Sigmoid colon (tissue), 7 donors: ENCODE measurements around the gene IL11. TPM values are rescaled to one million over a fixed set of nuclear protein-coding genes. Genes with fewer than 3 reads are reported as not detected.

ENCODE experiments used
- DNase-seq: peaks from one replicate; pipeline ENCODE4 v3.0.0-alpha.2; 2019
- H3K27ac ChIP-seq, 4 donors: fragments of 200-600 bp; sonication (generic); one replicate each; pipeline ENCODE4 v1.5.1; 2016 to 2019; ENCODE audit warnings: mild to moderate bottlenecking in 1 of 4
- H3K27me3 ChIP-seq, 3 donors: fragments of 200-600 bp; sonication (generic); one replicate each; pipeline ENCODE4 v1.5.1; 2019; ENCODE audit warnings: mild to moderate bottlenecking in 1 of 3
- H3K36me3 ChIP-seq, 4 donors: fragments of 200-600 bp; sonication (generic); one replicate each; pipeline ENCODE4 v1.5.1; 2016 to 2019
- H3K4me1 ChIP-seq, 4 donors: fragments of 200-600 bp; sonication (generic); one replicate each; pipeline ENCODE4 v1.5.1; 2017 to 2019
- H3K4me3 ChIP-seq, 4 donors: fragments of 200-600 bp; sonication (generic); one replicate each; pipeline ENCODE4 v1.5.1; 2017 to 2019; ENCODE audit warnings: mild to moderate bottlenecking in 2 of 4, moderate library complexity in 1 of 4
- H3K9me3 ChIP-seq, 4 donors: fragments of 200-600 bp in 3 of 4; sonication (generic) in 3 of 4; one replicate each; pipeline versions ENCODE4 v1.5.1 to v1.6.1; 2013 to 2019
- EP300 ChIP-seq, 4 donors: sonication (generic); formaldehyde crosslinking; IDR thresholded peaks; one replicate each; pipeline ENCODE4 v1.6.1; 2017; ENCODE audit warnings: antibody characterized with exemption in 4 of 4
- POLR2A ChIP-seq, 2 donors: fragments of 450-650 bp; IDR thresholded peaks; one replicate each; pipeline ENCODE4 v1.6.1; 2016; ENCODE audit warnings: antibody characterized with exemption in 2 of 2, mild to moderate bottlenecking in 2 of 2, moderate library complexity in 2 of 2
- POLR2AphosphoS5 ChIP-seq, 4 donors: sonication (generic); formaldehyde crosslinking; IDR thresholded peaks; one replicate each; pipeline ENCODE4 v1.6.1; 2017; ENCODE audit warnings: antibody characterized with exemption in 4 of 4
- WGBS, 2 donors: extraction: QIAGEN DNeasy Blood & Tissue Kit; methylation state at CpG; one replicate each; pipeline ENCODE4 v1.1.7; 2013; 5-methylcytosine and 5-hydroxymethylcytosine counted together
- intact Hi-C: fragments of 100-400 bp; cut with DNase I; formaldehyde crosslinking; loops from one replicate; pipeline ENCODE4 v1.15.1; 2023
- polyA plus RNA-seq, 3 donors: library from polyadenylated mRNA; stranded (reverse); fragments of 200-250 nt; gene quantifications; one replicate each; pipeline ENCODE4 v1.2.3, GENCODE V29; 2013
- total RNA-seq, 4 donors: library from RNA; depleted of rRNA; stranded (reverse); fragments of >200 nt; gene quantifications; one replicate each; pipeline ENCODE4 v1.1.0, GENCODE V29; 2016
- TF ChIP-seq, protein P1 (sequence below), 4 experiments: fragments of 450-650 bp in 3 of 4; fragments of 200-600 bp in 1 of 4; IDR thresholded peaks; one replicate each; pipeline ENCODE4 v1.5.1; 2016 to 2019; ENCODE audit warnings: antibody characterized with exemption in 4 of 4, mild to moderate bottlenecking in 3 of 4, moderate library complexity in 2 of 4
- donor health status: healthy with polysubstance abuse.
- donor health status: Bipolar disorder and iron deficiency.
- donor health status: healthy.

The IL11 gene
- total and polyA plus RNA-seq, 7 donors = 0.74 to 4.4 (median 0.81) TPM; not detected in 4

DNA sequence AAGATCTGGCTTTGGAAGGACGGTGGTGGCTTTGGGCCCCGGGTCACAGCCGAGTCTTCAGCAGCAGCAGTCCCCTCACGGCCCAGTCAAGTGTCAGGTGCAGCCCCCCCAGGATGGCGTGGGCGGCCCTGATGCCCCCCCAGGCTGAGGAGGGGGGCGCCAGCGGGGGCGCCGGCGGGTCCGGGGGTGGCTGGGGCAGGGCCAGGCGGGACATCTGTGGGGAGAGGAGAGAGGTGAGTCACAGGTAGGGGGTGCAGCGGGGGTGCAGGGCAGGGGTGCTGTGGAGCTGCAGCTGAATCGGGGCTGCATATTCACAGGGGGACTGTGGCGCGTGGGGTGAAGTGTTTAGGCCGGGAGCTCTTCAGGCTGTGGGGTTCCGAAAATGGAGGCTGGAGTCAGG is 4.3 kb downstream of the IL11 start:
- 74 to 76% methylated on average over 19 of the region's 19 CpGs for WGBS, 2 donors
- H3K27me3 ChIP-seq = peaks cover 28 to 45% (median 32%) of the 10 kb centered on the region in 3 donors
- H3K27ac ChIP-seq = no peak overlapping the region
- H3K4me1 ChIP-seq = peaks cover 0 to 20% (median 17%) of the 10 kb centered on the region in 4 donors
- H3K36me3 ChIP-seq = no peaks in the 10 kb centered on the region
- TF ChIP-seq EP300 (IDR thresholded peaks at IDR 0.05) (no peak), POLR2A (IDR thresholded peaks at IDR 0.05) (no peak), POLR2AphosphoS5 (IDR thresholded peaks at IDR 0.05) (no peak)
- TF ChIP-seq, protein P1, sequence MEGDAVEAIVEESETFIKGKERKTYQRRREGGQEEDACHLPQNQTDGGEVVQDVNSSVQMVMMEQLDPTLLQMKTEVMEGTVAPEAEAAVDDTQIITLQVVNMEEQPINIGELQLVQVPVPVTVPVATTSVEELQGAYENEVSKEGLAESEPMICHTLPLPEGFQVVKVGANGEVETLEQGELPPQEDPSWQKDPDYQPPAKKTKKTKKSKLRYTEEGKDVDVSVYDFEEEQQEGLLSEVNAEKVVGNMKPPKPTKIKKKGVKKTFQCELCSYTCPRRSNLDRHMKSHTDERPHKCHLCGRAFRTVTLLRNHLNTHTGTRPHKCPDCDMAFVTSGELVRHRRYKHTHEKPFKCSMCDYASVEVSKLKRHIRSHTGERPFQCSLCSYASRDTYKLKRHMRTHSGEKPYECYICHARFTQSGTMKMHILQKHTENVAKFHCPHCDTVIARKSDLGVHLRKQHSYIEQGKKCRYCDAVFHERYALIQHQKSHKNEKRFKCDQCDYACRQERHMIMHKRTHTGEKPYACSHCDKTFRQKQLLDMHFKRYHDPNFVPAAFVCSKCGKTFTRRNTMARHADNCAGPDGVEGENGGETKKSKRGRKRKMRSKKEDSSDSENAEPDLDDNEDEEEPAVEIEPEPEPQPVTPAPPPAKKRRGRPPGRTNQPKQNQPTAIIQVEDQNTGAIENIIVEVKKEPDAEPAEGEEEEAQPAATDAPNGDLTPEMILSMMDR (IDR thresholded peaks at IDR 0.05) = no peak
- intact Hi-C loops = no loop called here
- H3K9me3 ChIP-seq = no peaks in the 10 kb centered on the region
- no peak for DNase-seq
- no peak overlapping the region for H3K4me3 ChIP-seq

DNA sequence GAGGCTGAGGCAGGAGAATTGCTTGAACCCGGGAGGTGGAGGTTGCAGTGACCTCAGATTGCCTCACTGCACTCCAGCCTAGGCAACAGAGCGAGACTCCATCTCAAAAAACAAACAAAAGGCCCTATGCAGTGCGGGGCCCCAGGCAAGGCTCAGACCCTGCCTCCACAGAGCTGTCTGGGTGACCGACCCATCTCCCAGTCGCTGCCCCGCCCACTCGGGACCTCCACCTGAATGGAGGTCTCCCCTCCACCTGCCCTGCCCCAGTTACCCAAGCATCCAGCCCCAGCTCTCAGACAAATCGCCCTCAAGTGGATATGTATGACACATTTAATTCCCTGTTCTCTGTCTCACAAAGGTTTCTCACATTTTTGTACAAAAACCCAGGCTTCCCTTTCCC is 5.0 kb downstream of the IL11 start:
- peaks cover 24 to 37% (median 25%) of the 10 kb centered on the region in 3 donors for H3K27me3 ChIP-seq
- no peak for DNase-seq

DNA sequence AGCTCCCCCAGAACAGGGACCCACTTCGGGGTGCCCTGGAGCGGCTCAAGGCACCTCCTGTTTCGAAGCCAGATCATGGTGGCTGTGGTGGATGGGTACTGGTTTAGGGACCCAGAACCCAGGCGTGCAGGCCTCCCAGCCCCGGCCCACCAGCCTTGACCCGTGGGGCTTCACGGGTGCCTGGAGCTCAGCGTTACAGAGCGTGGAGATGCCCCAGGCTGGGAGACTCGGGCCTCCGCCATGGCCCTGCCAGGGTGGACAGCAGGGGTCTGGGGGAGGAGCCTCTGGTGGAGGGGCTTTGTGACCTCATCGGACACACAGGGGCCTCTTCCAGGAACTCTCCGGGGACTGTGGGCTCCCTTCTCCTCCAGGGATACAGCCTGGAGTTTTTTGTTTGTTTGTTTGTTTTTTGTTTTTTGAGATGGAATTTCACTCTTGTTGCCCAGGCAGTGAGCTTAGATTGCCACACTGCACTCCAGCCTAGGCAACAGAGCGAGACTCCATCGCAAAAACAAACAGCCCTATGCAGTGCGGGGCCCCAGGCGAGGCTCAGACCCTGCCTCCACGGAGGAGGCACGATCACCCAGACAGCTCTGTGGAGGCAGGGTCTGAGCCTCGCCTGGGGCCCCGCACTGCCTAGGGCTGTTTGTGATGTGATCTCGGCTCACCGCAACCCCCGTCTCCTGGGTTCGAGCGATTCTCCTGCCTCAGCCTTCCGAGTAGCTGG is 7.1 kb downstream of the IL11 start, which contains the start of gene GARIN5B:
GARIN5B (minus strand) TSS at position 271 of the 727 bp plus-strand sequence; CDS start at position 77, 194 bp downstream.
- H3K9me3 ChIP-seq = no peaks in the 10 kb centered on the region
- 77 to 82% methylated on average over 27 of the region's 27 CpGs for WGBS, 2 donors

More for the DNA sequence above, 5.0 kb downstream of the IL11 start:
- WGBS, 2 donors = 80 to 88% methylated on average over 8 of the region's 8 CpGs
- Histone ChIP-seq H3K9me3 (no peaks in the 10 kb centered on the region), H3K36me3 (no peaks in the 10 kb centered on the region), H3K4me3 (no peak overlapping the region), H3K27ac (no peak overlapping the region), H3K4me1 (peaks cover 0 to 17% (median 14%) of the 10 kb centered on the region in 4 donors)
- intact Hi-C loops = no loop called here
- TF ChIP-seq POLR2AphosphoS5 (IDR thresholded peaks at IDR 0.05) (no peak), POLR2A (IDR thresholded peaks at IDR 0.05) (no peak), EP300 (IDR thresholded peaks at IDR 0.05) (no peak)
- TF ChIP-seq, protein P1 (IDR thresholded peaks at IDR 0.05) = no peak

DNA sequence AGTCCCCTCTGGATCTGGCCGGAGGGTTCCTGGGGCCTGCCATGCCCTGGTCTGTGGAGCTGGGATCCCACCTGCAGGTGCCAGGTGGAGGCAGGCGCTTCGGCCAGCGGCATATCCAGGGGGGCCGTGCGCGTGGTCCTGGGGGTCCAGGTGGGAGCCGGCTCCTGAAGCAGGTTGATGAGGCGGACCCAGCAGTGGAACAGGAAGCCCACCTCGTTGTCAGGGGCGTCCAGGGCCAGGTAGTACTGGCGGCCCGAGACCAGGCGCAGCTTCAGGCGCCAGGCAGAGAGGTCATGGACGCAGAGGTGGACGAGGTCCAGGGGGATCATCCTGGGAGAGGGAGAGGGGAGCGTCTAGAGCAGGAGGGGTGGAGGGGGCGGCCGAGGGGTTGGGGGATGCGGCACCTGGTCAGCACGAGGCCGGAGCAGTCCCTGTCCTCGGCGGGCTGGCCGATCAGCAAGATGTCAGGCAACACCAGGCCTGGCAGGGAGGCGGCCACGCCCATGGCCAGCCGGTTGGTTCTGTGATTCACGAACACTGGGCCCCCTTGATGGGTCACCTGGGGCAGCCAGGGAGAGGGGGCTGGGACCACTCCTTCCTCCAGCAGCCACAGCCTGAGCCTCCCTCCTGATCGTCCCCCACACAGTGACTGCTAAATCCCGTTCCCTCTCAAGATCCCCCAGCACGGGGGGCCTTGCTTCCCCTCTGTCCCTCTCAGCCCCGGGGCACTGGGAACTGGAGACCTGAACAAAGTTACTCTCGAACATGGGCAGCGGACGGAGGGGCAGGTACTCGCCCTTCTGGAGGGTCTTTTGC is 7.9 kb downstream of the IL11 start:
- H3K27me3 ChIP-seq = peaks cover 0 to 9% (median 2%) of the 10 kb centered on the region in 3 donors
- no peak overlapping the region for H3K27ac ChIP-seq
- intact Hi-C loops = no loop called here
- TF ChIP-seq, protein P1 (IDR thresholded peaks at IDR 0.05) = no peak
- TF ChIP-seq EP300 (IDR thresholded peaks at IDR 0.05) (no peak), POLR2A (IDR thresholded peaks at IDR 0.05) (no peak), POLR2AphosphoS5 (IDR thresholded peaks at IDR 0.05) (no peak)
- no peaks in the 10 kb centered on the region for H3K4me1 ChIP-seq
- no peaks in the 10 kb centered on the region for H3K9me3 ChIP-seq
- 66 to 81% methylated on average over 38 of the region's 38 CpGs for WGBS, 2 donors
- no peak for DNase-seq
- no peaks in the 10 kb centered on the region for H3K36me3 ChIP-seq
- H3K4me3 ChIP-seq = no peak overlapping the region

More for the DNA sequence above, 7.1 kb downstream of the IL11 start, which contains the start of gene GARIN5B:
- no peak within 1 kb of the TSS for H3K27ac ChIP-seq
- DNase-seq = no peak
- H3K27me3 ChIP-seq = peaks cover 4 to 16% (median 6%) of the 10 kb centered on the region in 3 donors
- TF ChIP-seq, protein P1 (IDR thresholded peaks at IDR 0.05) = no peak
- TF ChIP-seq EP300 (IDR thresholded peaks at IDR 0.05) (no peak), POLR2AphosphoS5 (IDR thresholded peaks at IDR 0.05) (no peak), POLR2A (IDR thresholded peaks at IDR 0.05) (no peak)
- no peak within 1 kb of the TSS for H3K4me3 ChIP-seq
- H3K36me3 ChIP-seq = no peaks in the 10 kb centered on the region
- intact Hi-C loops = no loop called here
- H3K4me1 ChIP-seq = no peaks in the 10 kb centered on the region
